IMR-90 (cell line): Measurements from ENCODE around the gene OR4Q3. TPM values are rescaled to one million over a fixed set of nuclear protein-coding genes. Genes with fewer than 3 reads are reported as not detected.
"Not testable (repeated sequence)": the region's sequence is repeated elsewhere in the genome, so short reads cannot be mapped to it uniquely, and the experiment has no call there.

Experiments used
- ATAC-seq: fragments of 200-7000 bp; cut with Tn5 transposase; 2 replicates; pipeline ENCODE4 v1.9.1; 2020; ENCODE audit warnings: low read depth, mild to moderate bottlenecking, moderate library complexity
- BruUV-seq: library from RNA; stranded (reverse); fragments of 400-500 nt; replicated peaks from 2 replicates; lab custom pipeline; 2021; lab: Mats Ljungman, UMichigan
- CTCF ChIA-PET: fragments of 300-600 bp; formaldehyde crosslinking; extraction: SDS; loops from one replicate; lab custom pipeline; 2021; ENCODE audit warnings: antibody characterized with exemption; lab: Yijun Ruan, JAX
- POLR2A ChIA-PET: fragments of 300-600 bp; sonication (Branson Sonifier 250); formaldehyde crosslinking; loops from one replicate; lab custom pipeline; 2022; ENCODE audit warnings: antibody characterized with exemption; ENCODE audit not compliant: unreplicated experiment; lab: Charles Lee
- DNase-seq: peaks from one replicate; pipeline ENCODE4 v3.0.0; 2013
- H2AFZ ChIP-seq: replicated peaks from 2 replicates; pipeline ENCODE3; 2013; ENCODE audit warnings: low read length, mild to moderate bottlenecking; ENCODE audit not compliant: poor library complexity
- H2AK5ac ChIP-seq: 2 replicates; pipeline ENCODE4 v1.6.1; 2013; ENCODE audit warnings: low read depth, low read length, inconsistent platforms
- H2AK9ac ChIP-seq: replicated peaks from 2 replicates; pipeline ENCODE3; 2013; ENCODE audit warnings: mild to moderate bottlenecking, low read depth, low read length, moderate library complexity; ENCODE audit not compliant: poor library complexity
- H2BK120ac ChIP-seq: 2 replicates; pipeline ENCODE4 v1.6.1; 2013; ENCODE audit warnings: low read depth, low read length, inconsistent platforms
- H2BK15ac ChIP-seq: 3 replicates; pipeline ENCODE4 v1.6.1; 2013; ENCODE audit warnings: low read depth, low read length, inconsistent platforms
- H2BK20ac ChIP-seq: 2 replicates; pipeline ENCODE4 v1.6.1; 2013; ENCODE audit warnings: low read depth, mild to moderate bottlenecking, inconsistent platforms, low read length, moderate library complexity
- H2BK5ac ChIP-seq: 2 replicates; pipeline ENCODE4 v1.6.1; 2013; ENCODE audit warnings: mild to moderate bottlenecking, low read depth, low read length, inconsistent platforms; ENCODE audit not compliant: poor library complexity, severe bottlenecking
- H3K14ac ChIP-seq: replicated peaks from 2 replicates; pipeline ENCODE4 v1.6.1; 2013; ENCODE audit warnings: low read depth, low read length, inconsistent platforms
- H3K18ac ChIP-seq: 2 replicates; pipeline ENCODE4 v1.6.1; 2013; ENCODE audit warnings: low read depth, low read length, control low read depth
- H3K23ac ChIP-seq: 2 replicates; pipeline ENCODE4 v1.6.1; 2013; ENCODE audit warnings: low read depth, low read length, inconsistent platforms
- H3K27ac ChIP-seq: 2 replicates; pipeline ENCODE4 v1.5.1; 2013; ENCODE audit warnings: mild to moderate bottlenecking, control low read depth, low read length; ENCODE audit not compliant: insufficient read depth
- H3K27me3 ChIP-seq: 2 replicates; pipeline ENCODE4 v1.6.1; 2013; ENCODE audit warnings: low read length; ENCODE audit not compliant: control insufficient read depth, insufficient read depth
- H3K36me3 ChIP-seq: 2 replicates; pipeline ENCODE4 v1.6.1; 2013; ENCODE audit warnings: low read length, mixed read lengths; ENCODE audit not compliant: control insufficient read depth, insufficient read depth
- H3K4ac ChIP-seq: 2 replicates; pipeline ENCODE4 v1.6.1; 2013; ENCODE audit warnings: low read depth, low read length, inconsistent platforms
- H3K4me1 ChIP-seq: 2 replicates; pipeline ENCODE4 v1.6.1; 2013; ENCODE audit warnings: low read length, mixed read lengths; ENCODE audit not compliant: control insufficient read depth, insufficient read depth
- H3K4me2 ChIP-seq: 2 replicates; pipeline ENCODE4 v1.6.1; 2013; ENCODE audit warnings: low read depth, mild to moderate bottlenecking, control low read depth, low read length, moderate library complexity
- H3K4me3 ChIP-seq: 2 replicates; pipeline ENCODE4 v1.5.1; 2013; ENCODE audit warnings: low read depth, mild to moderate bottlenecking, control low read depth, low read length, moderate library complexity; ENCODE audit not compliant: insufficient read depth
- H3K56ac ChIP-seq: 2 replicates; pipeline ENCODE4 v1.6.1; 2013; ENCODE audit warnings: low read length, inconsistent platforms; ENCODE audit not compliant: insufficient read depth; ENCODE audit errors: extremely low read depth
- H3K79me1 ChIP-seq, 2 experiments: 2 replicates each; pipeline ENCODE4 v1.6.1; 2013; ENCODE audit warnings: low read length in 2 of 2, inconsistent platforms in 1 of 2, low read depth in 1 of 2
- H3K9ac ChIP-seq: 2 replicates; pipeline ENCODE4 v1.6.1; 2013; ENCODE audit warnings: low read depth, low read length, control low read depth
- H3K9me1 ChIP-seq: 2 replicates; pipeline ENCODE4 v1.6.1; 2013; ENCODE audit warnings: low read length, inconsistent platforms; ENCODE audit not compliant: insufficient read depth
- H3K9me3 ChIP-seq: 2 replicates; pipeline ENCODE4 v1.6.1; 2013; ENCODE audit warnings: low read length; ENCODE audit not compliant: control insufficient read depth, insufficient read depth
- H4K20me1 ChIP-seq: 2 replicates; pipeline ENCODE4 v1.6.1; 2013; ENCODE audit warnings: low read length, inconsistent platforms; ENCODE audit not compliant: insufficient read depth
- H4K5ac ChIP-seq: 2 replicates; pipeline ENCODE4 v1.6.1; 2013; ENCODE audit warnings: mild to moderate bottlenecking, low read depth, low read length, control low read depth
- H4K8ac ChIP-seq, 2 experiments: 2 replicates each; pipeline ENCODE4 v1.6.1; 2013; ENCODE audit warnings: low read depth in 2 of 2, low read length in 2 of 2, control low read depth in 1 of 2, inconsistent platforms in 1 of 2
- H4K91ac ChIP-seq: 2 replicates; pipeline ENCODE4 v1.6.1; 2013; ENCODE audit warnings: low read depth, low read length, inconsistent platforms; ENCODE audit not compliant: insufficient read depth
- BHLHE40 ChIP-seq: fragments of 150-350 bp; IDR thresholded peaks from 2 replicates; pipeline ENCODE4 v1.6.1; 2016; ENCODE audit warnings: mild to moderate bottlenecking, low read depth, low read length
- CEBPB ChIP-seq: IDR thresholded peaks from 2 replicates; pipeline ENCODE4 v1.6.1; 2012; ENCODE audit warnings: low read depth, low read length, improper control_type of control experiment
- FOS ChIP-seq: fragments of 150-350 bp; IDR thresholded peaks from 2 replicates; pipeline ENCODE4 v1.6.1; 2016; ENCODE audit warnings: low read depth, low read length
- MXI1 ChIP-seq: IDR thresholded peaks from 2 replicates; pipeline ENCODE4 v1.6.1; 2012; ENCODE audit warnings: low read depth, mild to moderate bottlenecking, low read length, moderate library complexity, borderline replicate concordance
- NFE2L2 ChIP-seq: fragments of 150-350 bp; IDR thresholded peaks from 2 replicates; pipeline ENCODE4 v1.6.1; 2016; ENCODE audit warnings: low read depth, mild to moderate bottlenecking, low read length
- POLR2A ChIP-seq: IDR thresholded peaks from 2 replicates; pipeline ENCODE4 v1.6.1; 2012; ENCODE audit warnings: mild to moderate bottlenecking, low read depth, low read length
- RAD21 ChIP-seq: IDR thresholded peaks from 2 replicates; pipeline ENCODE4 v1.6.1; 2012; ENCODE audit warnings: low read length, improper control_type of control experiment
- USF2 ChIP-seq: fragments of 150-350 bp; IDR thresholded peaks from 2 replicates; pipeline ENCODE4 v1.6.1; 2017; ENCODE audit warnings: mild to moderate bottlenecking, antibody characterized with exemption, low read length, low read depth
- WGBS, 2 experiments: methylation state at CpG; one replicate each; pipeline versions ENCODE4 v1.1.5 to v1.1.7; 2013; ENCODE audit warnings: missing lambda C conversion rate in 2 of 2; ENCODE audit not compliant: insufficient read length in 1 of 2; ENCODE audit errors: extremely low coverage in 2 of 2; 5-methylcytosine and 5-hydroxymethylcytosine counted together
- dilution Hi-C: fragments of 300-500 bp; cut with HindIII; formaldehyde crosslinking; loops from one replicate; pipeline ENCODE4 v1.14.3; 2018; ENCODE audit warnings: low sequenced_read_pairs; ENCODE audit not compliant: unreplicated experiment
- in situ Hi-C: fragments of 300-500 bp; cut with MboI; formaldehyde crosslinking; loops from 3 replicates; pipeline ENCODE4 v1.14.3; 2019; ENCODE audit warnings: low sequenced_read_pairs, inconsistent platforms, mixed read lengths
- intact Hi-C: fragments of 100-400 bp; cut with micrococcal nuclease; formaldehyde crosslinking; loops from 2 replicates; pipeline ENCODE4 v1.10.0; 2022
- polyA plus RNA-seq, 3 experiments: library from polyadenylated mRNA; depleted of rRNA; stranded (reverse); fragments of >200 nt; gene quantifications; 2 replicates each; pipeline ENCODE4 v1.2.3, GENCODE V29; 2012; ENCODE audit warnings: low replicate concordance in 1 of 3
- total RNA-seq: library from RNA; depleted of rRNA; stranded (reverse); fragments of >200 nt; gene quantifications from 2 replicates; pipeline ENCODE4 v1.2.3, GENCODE V29; 2012

Gene OR4Q3
- total and polyA plus RNA-seq, 2 of the 4 experiments (the other 2 are of a cell fraction), result not detected

GRCh38 chr14:19754172-19754571, 10.8 kb downstream of the OR4Q3 start:
- H3K4me2 ChIP-seq, result no peak overlapping the region
- H3K9ac ChIP-seq, result no peak overlapping the region
- H3K56ac ChIP-seq, result no peak overlapping the region
- no peak overlapping the region for H4K91ac ChIP-seq
- H2AFZ ChIP-seq, result no peak overlapping the region
- H3K36me3 ChIP-seq, result no peaks in the 10 kb centered on the region
- no CpG with 5 or more reads among the region's 2 CpGs for WGBS, 2 experiments
- no peak overlapping the region for H3K4ac ChIP-seq
- CTCF ChIA-PET, result no interaction called here
- H3K4me1 ChIP-seq, result no peaks in the 10 kb centered on the region
- no peak overlapping the region for H2BK120ac ChIP-seq
- no peak overlapping the region for H2AK9ac ChIP-seq
- no peak overlapping the region for H4K5ac ChIP-seq
- no TSS peak for BruUV-seq
- intact Hi-C loops (no loop called here), in situ Hi-C loops (no loop called here), dilution Hi-C loops (no loop called here)
- no peak overlapping the region for H2BK20ac ChIP-seq
- no peak overlapping the region for H3K18ac ChIP-seq
- no peak overlapping the region for H3K23ac ChIP-seq
- H3K9me3 ChIP-seq, result peaks cover 12% of the 10 kb centered on the region
- no peak overlapping the region for H3K14ac ChIP-seq
- TF ChIP-seq RAD21 (no peak), MXI1 (no peak), NFE2L2 (no peak), CEBPB (no peak), USF2 (no peak), FOS (no peak), BHLHE40 (no peak), POLR2A (no peak)
- DNase-seq (no peak), ATAC-seq (no peak)
- H3K4me3 ChIP-seq, result no peak overlapping the region
- no peak overlapping the region for H4K8ac ChIP-seq
- no peaks in the 10 kb centered on the region for H4K20me1 ChIP-seq
- no peaks in the 10 kb centered on the region for H3K27me3 ChIP-seq
- H2BK15ac ChIP-seq, result no peak overlapping the region
- H3K9me1 ChIP-seq, result no peaks in the 10 kb centered on the region
- H2AK5ac ChIP-seq, result no peak overlapping the region
- H2BK5ac ChIP-seq, result no peak overlapping the region
- no peaks in the 10 kb centered on the region for H3K79me1 ChIP-seq
- no peak overlapping the region for H3K27ac ChIP-seq
- POLR2A ChIA-PET, result no interaction called here

- DNase-seq, result not testable (repeated sequence)
- WGBS, 2 experiments, result 14% methylated on average over 3 of the region's 3 CpGs; no CpG with 5 or more reads in 1 of the 2 experiments
These were observed 28.1 kb downstream of the OR4Q3 start for GRCh38 chr14:19771491-19771890.

More at GRCh38 chr14:19771491-19771890, 28.1 kb downstream of the OR4Q3 start:
- H2BK15ac ChIP-seq, H3K9ac ChIP-seq, H3K4ac ChIP-seq, POLR2A ChIA-PET, H3K4me2 ChIP-seq, H4K20me1 ChIP-seq, H3K14ac ChIP-seq, dilution Hi-C loops, H2AK9ac ChIP-seq, H3K4me1 ChIP-seq, H3K36me3 ChIP-seq, H4K91ac ChIP-seq, BruUV-seq, H4K5ac ChIP-seq, H3K18ac ChIP-seq, H3K23ac ChIP-seq, H3K27ac ChIP-seq, H4K8ac ChIP-seq, H3K9me1 ChIP-seq, H2BK20ac ChIP-seq, in situ Hi-C loops, H3K4me3 ChIP-seq, H3K56ac ChIP-seq, H3K27me3 ChIP-seq, H2AFZ ChIP-seq, H2AK5ac ChIP-seq, H2BK120ac ChIP-seq, CTCF ChIA-PET, intact Hi-C loops, H3K79me1 ChIP-seq, H2BK5ac ChIP-seq, ATAC-seq: not testable (repeated sequence)
- H3K9me3 ChIP-seq, result peaks cover 25% of the 10 kb centered on the region
